ENCODE data around the gene OR7C2. TPM values are rescaled to one million over a fixed set of nuclear protein-coding genes. Genes with fewer than 3 reads are reported as not detected.

Gene OR7C2
- not detected in 2 replicates for total RNA-seq

GRCh38 chr19:14941189-14941588 is at the start of gene OR7C2:
Gene OR7C2 (plus strand): TSS chr19:14941489. CDS start chr19:14941489, 0 bp downstream.

GRCh38 chr19:14979476-14980255 is 38.4 kb downstream of the OR7C2 start, which contains the start of gene SLC1A6:
Gene SLC1A6 (minus strand): TSS chr19:14979864. CDS start chr19:14972910, 6,954 bp downstream.

Other genes starting within 250 kb of the OR7C2 start
- under 0.01 and 0.11 TPM in 2 replicates for gene ADGRE2, start 162.9 kb upstream of the OR7C2 start, total RNA-seq
- not detected in 2 replicates for gene OR7A5, start 106.3 kb upstream of the OR7C2 start, total RNA-seq
- not detected in 2 replicates for gene OR7C1, start 106.3 kb upstream of the OR7C2 start, total RNA-seq
- gene OR7A10, start 92.6 kb upstream of the OR7C2 start, total RNA-seq: not detected in 2 replicates
- not detected in 2 replicates for gene OR7A17, start 55.4 kb upstream of the OR7C2 start, total RNA-seq
- not detected in 2 replicates for gene SLC1A6, start 38.4 kb downstream of the OR7C2 start, total RNA-seq
- not detected in 2 replicates for gene CASP14, start 108.0 kb downstream of the OR7C2 start, total RNA-seq
- gene OR1I1, start 140.7 kb downstream of the OR7C2 start, total RNA-seq: not detected in 2 replicates
- 10.9 and 15.5 TPM in 2 replicates for gene SYDE1, start 165.9 kb downstream of the OR7C2 start, total RNA-seq

Measured in dermis lymphatic vessel endothelial cell (primary cell).